HG03097 (cell line): ENCODE data around the gene GP5.

Experiments used
- ATAC-seq: cut with Tn5 transposase; IDR thresholded peaks from one replicate; pipeline ENCODE4 v1.9.1; 2021; ENCODE audit not compliant: unreplicated experiment, low FRiP score

GP5 gene

GRCh38 chr3:194352667-194353246, 46.3 kb downstream of the GP5 start:
- ATAC-seq = no peak

DNA sequence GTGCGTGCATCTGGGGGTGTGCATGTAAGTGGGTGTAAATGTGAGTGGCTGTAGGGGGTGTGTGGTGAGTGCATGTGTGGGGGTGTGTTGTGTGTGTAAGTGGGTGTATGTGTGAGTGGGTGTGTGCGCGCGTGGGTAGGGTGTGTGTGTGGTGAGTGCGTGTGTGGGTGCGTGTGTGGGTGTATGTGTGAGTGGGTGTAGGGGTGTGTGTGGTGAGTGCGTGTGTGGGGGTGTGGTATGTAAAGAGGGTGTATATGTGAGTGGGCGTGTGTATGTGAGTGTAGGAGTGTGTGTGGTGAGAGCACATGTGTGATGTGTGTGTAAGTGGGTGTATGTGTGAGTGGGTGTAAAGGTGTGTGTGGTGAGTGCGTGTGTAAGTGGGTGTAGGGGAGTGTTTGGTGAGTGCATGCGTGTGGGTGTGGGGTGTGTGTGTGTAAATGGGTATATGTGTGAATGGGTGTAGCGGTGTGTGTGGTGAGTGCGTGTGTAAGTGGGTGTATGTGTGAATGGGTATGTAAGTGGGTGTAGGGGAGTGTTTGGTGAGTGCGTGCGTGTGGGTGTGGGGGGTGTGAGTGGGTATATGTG, 47.0 kb downstream of the GP5 start:
- ATAC-seq = no peak

- no peak for ATAC-seq
Measured at GRCh38 chr3:194351080-194351672, 47.9 kb downstream of the GP5 start, which contains the start of gene CPN2. Gene CPN2 (minus strand): TSS chr3:194351328. CDS start chr3:194342702, 8,626 bp downstream.

DNA sequence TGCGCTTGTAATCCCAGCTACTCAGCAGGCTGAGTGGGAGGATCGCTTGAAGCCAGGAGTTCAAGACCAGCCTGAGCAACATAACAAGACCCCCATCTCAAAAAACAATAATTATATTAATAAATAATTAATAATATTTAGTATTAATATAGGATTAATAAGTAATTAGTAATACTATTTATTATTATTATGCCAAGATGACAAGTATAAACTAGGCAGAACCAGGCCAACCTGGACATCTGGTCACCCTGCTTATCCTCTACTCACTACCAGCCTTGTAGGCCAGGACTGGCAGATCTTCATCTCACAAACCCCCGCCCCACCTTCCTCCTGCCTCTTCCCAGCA, 48.4 kb downstream of the GP5 start:
- ATAC-seq = no peak

GRCh38 chr3:194348354-194348753, 50.7 kb downstream of the GP5 start:
- ATAC-seq = no peak

GRCh38 chr3:194346621-194347020, 52.4 kb downstream of the GP5 start:
- ATAC-seq = no peak

DNA sequence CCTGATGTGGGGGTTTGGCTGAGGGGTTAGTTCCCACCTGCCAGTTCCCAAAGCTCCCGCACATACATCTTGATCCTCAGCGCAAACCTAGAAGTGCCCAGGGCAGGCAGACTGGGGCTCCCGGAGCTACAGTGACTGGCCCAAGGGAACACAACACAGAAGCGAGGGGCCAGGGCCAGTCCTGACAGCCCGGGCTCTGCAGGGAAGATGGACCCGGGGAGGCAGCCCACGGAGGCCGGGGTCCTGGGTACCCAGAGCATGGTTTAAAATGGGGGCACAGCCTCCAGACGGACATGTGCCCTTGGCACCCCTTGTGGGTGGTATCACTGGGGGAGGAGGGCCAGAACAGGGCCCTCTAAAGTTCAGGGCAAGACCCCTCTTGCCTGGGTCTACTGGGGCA, 53.0 kb downstream of the GP5 start:
- no peak for ATAC-seq
